NCI-H146 treated with DMSO at 0.1 percent for 48 hours (cell line): ENCODE results near the gene KLHL29.

Experiments
- DNase-seq: peaks from one replicate; lab custom pipeline; 2025; ENCODE audit not compliant: unreplicated experiment; lab: John Stamatoyannopoulos, UW

The KLHL29 gene

DNA sequence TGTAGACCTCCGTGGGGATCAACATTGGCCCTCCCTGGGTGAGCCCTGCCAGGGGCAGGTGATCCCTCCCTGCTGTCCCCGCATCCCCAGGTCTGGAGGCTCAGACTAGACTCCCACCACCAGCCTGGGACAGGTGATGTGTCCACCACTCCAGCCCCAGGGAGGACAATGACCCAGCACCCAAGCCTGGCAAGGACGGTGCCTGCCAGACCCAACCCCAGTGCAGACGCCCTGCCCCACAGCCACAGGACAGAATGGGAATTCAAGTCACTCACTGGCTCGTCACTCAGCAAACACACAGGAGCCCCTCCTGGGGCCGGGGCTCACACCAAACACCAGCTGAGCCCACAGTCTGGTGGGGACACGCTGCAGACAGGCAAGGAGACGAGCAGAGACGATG, 302.2 kb downstream of the KLHL29 start:
- no peak for DNase-seq

DNA sequence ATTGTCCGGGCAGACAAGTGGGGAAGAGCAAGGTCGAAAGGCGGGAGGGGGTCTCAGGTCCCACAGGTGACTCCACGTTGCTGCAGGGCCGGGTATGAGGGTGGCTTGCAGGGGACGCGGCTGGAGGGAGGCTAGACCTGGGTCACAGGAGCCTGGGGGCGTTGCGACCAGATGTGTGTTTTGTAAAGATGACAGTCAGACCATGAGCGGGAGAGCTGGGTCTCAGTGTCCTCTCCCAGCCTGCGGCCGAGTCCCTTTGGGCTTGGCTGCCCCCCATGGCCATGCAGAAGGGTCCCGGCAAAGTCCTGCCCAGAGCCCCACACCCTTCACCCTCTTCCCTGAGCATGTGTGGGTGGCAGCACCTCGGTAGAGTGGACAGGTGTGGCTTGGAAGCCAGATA, 302.7 kb downstream of the KLHL29 start:
- DNase-seq: no peak

DNA sequence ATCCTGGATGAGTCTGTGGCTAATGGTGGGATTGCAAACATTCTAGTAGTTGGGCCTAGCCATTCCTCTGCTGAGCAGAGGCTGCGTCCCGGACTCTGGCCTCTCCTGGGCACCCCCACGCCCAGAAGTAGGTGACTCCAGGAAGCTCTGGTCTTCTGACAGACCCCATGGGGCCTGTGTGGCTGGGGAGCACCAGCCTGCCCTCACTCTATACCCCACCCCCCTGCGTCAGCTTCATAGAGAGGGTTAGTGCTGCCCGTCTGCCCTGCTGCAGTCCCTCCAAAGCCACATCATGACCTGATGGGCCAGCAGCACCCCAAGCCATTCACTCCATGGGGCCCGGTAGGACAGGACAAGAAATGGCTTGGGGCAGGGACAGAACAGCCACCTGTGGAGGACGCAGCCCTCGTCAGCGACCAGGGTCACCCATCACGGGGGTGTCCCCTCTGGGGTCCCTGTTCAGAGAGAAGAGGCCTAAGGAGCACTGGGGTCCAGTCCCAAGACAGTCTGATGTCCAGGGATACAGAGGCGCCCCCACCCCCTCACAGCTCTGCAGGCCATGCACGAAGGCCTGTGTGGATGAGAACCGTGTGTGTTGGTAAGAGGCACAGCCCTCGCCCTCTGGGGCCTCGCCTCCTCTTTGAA, 303.6 kb downstream of the KLHL29 start:
- no peak for DNase-seq

DNA sequence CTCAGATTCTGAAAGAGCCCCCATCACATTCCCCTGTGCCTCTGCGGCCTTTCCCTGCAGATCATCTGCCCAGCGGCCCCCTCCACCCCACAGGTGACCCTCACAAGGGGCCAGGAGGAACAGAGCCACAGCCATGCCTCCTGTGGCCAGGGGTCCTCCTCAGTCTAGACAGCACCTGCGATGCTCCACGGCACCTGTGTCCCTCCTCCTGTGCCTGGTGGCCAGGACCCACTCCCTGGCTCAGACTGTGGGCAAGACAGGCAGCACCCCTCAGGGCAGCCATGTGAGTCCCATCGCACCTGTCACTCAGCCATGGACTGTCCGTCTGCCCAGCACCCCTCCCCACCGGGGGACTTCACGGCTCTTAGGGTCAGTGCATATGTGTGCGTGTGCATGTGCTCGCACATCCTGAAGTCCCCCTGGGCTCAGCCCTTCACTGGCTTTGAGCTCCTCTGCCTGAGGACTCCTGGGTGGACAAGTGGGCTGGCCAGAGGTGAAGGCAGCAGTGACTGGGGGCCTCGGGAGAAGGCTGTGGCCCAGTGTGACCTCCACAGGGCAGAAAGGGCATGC, 304.2 kb downstream of the KLHL29 start:
- no peak for DNase-seq

GRCh38 chr2:23689891-23690290, 304.9 kb downstream of the KLHL29 start:
- DNase-seq: no peak

DNA sequence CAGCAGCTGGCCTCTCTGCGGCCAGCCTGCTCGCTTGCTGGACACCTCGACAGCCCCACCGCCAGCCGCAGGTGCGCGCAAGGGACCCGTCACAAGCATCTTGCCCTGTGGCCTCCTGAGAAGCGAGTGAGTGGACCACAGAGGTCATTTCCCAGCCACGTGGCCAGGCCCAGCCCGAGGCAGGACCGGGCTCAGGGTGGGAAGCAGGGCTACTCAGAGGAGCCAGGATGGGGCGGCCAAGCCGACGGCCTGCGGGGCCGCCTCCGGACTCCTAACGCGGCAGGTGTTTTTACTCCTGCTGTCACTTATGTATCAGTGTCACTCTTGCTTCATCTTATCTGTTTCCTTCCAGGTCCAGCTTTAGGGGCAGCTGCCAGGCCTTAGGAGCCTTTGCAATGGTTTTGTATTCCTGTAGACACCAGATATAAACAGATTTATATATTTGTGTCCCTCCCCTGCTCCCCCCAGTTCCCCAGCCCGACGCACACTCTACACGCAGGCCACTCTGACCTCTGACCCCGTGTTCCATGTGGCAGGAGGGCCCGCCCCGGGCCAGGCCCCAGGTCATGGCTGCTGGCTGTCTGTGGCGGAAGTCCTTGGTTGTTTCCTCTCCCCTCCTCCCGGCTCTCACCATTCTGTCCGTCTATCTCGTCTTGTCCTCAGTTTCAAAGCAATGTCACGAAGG, 305.6 kb downstream of the KLHL29 start:
- no peak for DNase-seq

GRCh38 chr2:23691106-23691470, 306.1 kb downstream of the KLHL29 start:
- DNase-seq: no peak

GRCh38 chr2:23691565-23691964, 306.6 kb downstream of the KLHL29 start:
- no peak for DNase-seq

DNA sequence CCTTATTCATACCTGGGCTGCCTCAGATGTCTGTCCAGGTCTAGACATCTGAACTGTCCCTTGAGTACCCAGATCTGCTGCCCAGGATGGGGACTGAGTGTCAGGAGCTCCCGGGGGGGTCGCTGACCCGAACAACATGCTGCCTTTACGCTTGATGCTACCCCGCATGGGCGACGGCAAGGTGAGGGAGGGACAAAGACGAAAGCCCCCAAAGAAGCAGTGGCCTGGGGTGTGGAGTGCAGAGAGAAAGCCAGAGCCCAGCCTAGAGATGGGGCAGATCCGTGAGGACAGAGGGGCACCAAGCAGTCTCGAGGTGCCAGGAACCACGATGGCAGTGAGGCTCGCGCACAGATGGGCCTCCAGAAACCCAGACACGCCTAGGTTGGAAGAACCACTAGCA, 307.3 kb downstream of the KLHL29 start:
- no peak for DNase-seq

GRCh38 chr2:23692851-23693605, 308.0 kb downstream of the KLHL29 start:
- DNase-seq: no peak

DNA sequence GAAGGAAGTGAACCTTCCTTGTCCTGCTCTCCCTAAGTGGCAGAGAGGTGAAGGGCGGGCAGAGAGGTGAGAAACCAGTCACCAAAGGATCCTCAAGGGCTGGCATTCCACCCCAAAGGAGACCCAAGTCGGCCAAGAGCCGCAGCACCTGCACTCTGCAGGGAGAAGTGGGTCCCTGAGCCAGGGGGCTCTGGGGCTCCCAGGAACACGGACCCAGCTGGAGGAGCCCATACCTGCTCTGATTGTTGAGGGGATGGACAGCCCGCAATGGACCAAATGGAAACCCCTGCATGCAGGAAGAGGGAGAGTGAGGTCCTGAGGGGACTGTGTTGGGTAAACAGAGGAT, 308.6 kb downstream of the KLHL29 start:
- no peak for DNase-seq

- no peak for DNase-seq
Observed at GRCh38 chr2:23694058-23695045, 309.4 kb downstream of the KLHL29 start.

DNA sequence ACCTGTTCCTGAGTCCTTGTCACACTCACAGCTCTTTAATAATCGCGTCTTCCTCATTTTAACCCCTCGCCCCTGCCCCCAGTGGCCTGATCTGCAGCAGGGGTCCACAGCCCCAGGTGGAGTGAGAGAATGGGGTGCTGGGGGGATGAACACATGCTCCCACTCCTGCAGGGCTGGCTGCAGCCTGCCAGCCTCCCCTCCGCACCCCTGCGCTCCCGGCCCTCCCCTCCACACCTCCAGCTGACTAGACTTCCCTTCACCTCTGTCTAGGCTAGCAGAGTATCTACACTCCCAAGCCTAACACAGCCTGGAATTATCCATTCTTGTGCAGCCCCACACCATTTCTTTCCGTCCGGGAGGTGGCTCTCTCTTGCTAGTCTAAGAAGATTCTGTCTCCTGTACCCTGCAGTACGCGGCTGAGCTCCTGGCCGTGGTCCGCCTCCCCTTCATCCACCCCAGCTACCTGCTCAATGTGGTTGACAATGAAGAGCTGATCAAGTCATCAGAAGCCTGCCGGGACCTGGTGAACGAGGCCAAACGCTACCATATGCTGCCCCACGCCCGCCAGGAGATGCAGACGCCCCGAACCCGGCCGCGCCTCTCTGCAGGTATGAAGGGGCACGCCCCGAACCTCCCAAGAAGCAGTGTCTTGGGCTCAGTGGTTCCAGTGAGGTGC, 310.4 kb downstream of the KLHL29 start:
- DNase-seq: no peak

GRCh38 chr2:23695890-23696751, 311.1 kb downstream of the KLHL29 start:
- no peak for DNase-seq

DNA sequence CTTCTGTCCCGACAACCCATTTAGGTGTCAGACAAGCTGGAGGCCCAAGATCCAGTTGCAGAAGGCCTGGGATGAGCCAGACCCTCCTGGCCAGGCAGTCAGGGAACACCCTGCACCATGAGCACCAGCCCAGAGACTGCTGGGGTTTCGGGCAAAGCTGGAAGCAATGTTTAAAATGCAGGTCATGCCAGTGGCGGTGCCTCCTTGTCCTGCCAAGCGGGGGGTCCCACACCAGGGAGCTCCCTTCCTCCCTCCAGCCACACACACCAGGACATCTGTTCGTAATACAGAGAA, 311.7 kb downstream of the KLHL29 start:
- DNase-seq: no peak

GRCh38 chr2:23697256-23698075, 312.5 kb downstream of the KLHL29 start:
- no peak for DNase-seq

- no peak for DNase-seq
Observed at GRCh38 chr2:23698116-23698693, 313.2 kb downstream of the KLHL29 start.
